Activated T-helper 1 cell treated with anti-CD3 and anti-CD28 coated beads, Interleukin-12 subunit alpha, Interleukin-12 subunit beta, Interleukin-2, Interleukin-4 antibody, amounts not matched to agents 30 ng/mL and 10 ng/mL and 1 ng/mL, durations not matched to agents 14 hours and 24 hours and 36 hours (primary cell): ENCODE measurements around the gene PCSK6. TPM values are rescaled to one million over a fixed set of nuclear protein-coding genes. Genes with fewer than 3 reads are reported as not detected.
"Not testable (repeated sequence)": the region's sequence is repeated elsewhere in the genome, so short reads cannot be mapped to it uniquely, and the experiment has no call there.

Source experiments
- DNase-seq: peaks from one replicate; pipeline ENCODE4 v3.0.0; 2021; ENCODE audit warnings: low spot score
- H3K27ac Mint-ChIP-seq: one replicate; pipeline ENCODE4 v1.8.0; 2021; ENCODE audit warnings: mild to moderate bottlenecking, mixed read lengths
- H3K27me3 Mint-ChIP-seq: one replicate; pipeline ENCODE4 v1.8.0; 2022; ENCODE audit warnings: mild to moderate bottlenecking, moderate library complexity, mixed read lengths; ENCODE audit not compliant: insufficient read depth
- H3K36me3 Mint-ChIP-seq: one replicate; pipeline ENCODE4 v1.8.0; 2021; ENCODE audit warnings: low read depth, mixed read lengths
- H3K4me1 Mint-ChIP-seq: one replicate; pipeline ENCODE4 v1.8.0; 2021; ENCODE audit warnings: low read depth, mixed read lengths
- H3K4me3 Mint-ChIP-seq: one replicate; pipeline ENCODE4 v1.8.0; 2021; ENCODE audit warnings: mild to moderate bottlenecking, moderate library complexity, mixed read lengths
- H3K9me3 Mint-ChIP-seq: one replicate; pipeline ENCODE4 v1.8.0; 2021; ENCODE audit warnings: mixed read lengths
- intact Hi-C: fragments of 100-400 bp; cut with micrococcal nuclease; formaldehyde crosslinking; loops from one replicate; pipeline ENCODE4 v1.15.1; 2024
- total RNA-seq: library from RNA; stranded (reverse); gene quantifications from 2 replicates; pipeline ENCODE4 v1.2.3, GENCODE V29; 2022

The PCSK6 gene
- total RNA-seq, 1 donor from 2014 or later: 3.0 TPM

DNA sequence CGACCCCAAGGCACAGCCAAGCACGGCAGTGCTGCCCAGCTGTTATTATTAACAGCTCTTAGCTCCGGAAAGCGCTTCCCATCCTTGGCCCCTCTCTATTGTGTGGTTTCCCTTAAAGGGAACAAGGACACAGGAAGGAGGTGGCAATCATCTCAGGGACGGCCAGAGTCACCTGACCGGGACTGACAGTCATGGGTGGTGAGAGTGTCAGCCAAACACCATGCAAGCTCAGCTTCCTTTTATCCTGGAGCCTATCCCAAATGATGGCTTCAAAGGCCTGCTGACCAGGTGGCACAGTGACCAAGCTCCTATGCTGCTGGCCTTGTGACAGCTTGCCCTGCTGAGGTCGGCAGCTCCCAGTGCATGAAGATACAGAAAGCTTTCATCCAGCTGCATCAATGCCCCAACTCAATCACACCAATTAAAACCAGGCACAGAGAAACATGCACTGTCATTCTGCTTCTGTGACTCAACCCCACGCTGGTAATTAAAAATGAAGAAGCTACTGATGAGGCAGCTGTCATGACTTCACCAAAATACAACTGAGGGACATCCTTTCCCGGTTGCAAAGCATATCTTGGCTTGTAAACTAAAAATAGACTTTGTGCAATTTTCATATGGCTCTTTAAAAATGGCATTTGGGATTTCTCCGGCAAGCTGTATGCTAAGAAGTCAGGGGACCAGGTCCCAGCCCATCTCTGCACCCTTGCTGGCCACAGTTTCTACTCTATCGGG, 34.0 kb downstream of the PCSK6 start:
- H3K9me3 Mint-ChIP-seq: no peaks in the 10 kb centered on the region
- intact Hi-C loops: no loop called here
- no peaks in the 10 kb centered on the region for H3K36me3 Mint-ChIP-seq
- no peak overlapping the region for H3K4me3 Mint-ChIP-seq
- H3K27me3 Mint-ChIP-seq: peaks cover 5% of the 10 kb centered on the region
- no peak overlapping the region for H3K27ac Mint-ChIP-seq
- DNase-seq: no peak
- H3K4me1 Mint-ChIP-seq: peaks cover 23% of the 10 kb centered on the region

DNA sequence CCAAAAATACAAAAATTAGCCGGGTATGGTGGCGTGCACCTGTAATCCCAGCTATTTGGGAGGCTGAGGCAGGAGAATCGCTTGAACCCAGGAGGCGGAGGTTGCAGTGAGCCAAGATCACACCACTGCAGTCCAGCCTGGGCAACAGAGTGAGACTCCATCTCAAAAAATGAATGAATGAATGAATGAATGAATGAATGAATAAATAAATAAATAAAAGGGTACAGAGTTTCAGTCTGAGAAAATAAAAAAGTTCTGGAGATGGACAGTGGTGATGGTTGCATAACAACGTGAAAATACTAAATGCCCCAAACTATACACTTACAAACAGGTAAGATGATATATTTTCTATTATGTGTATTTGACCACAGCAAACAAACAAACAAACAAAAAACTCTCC, 34.7 kb downstream of the PCSK6 start:
- DNase-seq, H3K27me3 Mint-ChIP-seq, H3K27ac Mint-ChIP-seq, H3K36me3 Mint-ChIP-seq, H3K9me3 Mint-ChIP-seq, H3K4me3 Mint-ChIP-seq, intact Hi-C loops: not testable (repeated sequence)
- peaks cover 16% of the 10 kb centered on the region for H3K4me1 Mint-ChIP-seq

DNA sequence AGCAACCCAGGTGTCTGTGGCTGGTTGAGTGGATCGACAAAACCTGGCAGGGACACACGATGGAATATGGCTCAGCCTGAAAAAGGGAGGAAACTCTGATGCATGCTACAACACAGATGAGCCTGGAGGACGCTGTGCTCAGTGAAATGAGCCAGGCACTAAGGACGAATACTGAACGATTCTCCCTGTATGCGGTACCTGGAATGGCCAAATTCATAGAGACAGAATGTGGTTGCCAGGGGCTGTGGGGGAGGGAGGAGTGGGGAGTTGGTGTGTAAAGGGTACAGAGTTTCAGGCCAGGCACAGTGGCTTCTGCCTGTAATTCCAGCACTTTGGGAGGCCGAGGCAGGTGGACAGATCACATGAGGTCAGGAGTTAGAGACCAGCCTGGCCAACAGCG, 35.1 kb downstream of the PCSK6 start:
- Mint-ChIP-seq H3K4me1 (peaks cover 15% of the 10 kb centered on the region), H3K27me3 (peaks cover 5% of the 10 kb centered on the region), H3K27ac (no peak overlapping the region), H3K9me3 (no peaks in the 10 kb centered on the region), H3K36me3 (no peaks in the 10 kb centered on the region), H3K4me3 (no peak overlapping the region)
- intact Hi-C loops: no loop called here
- no peak for DNase-seq

DNA sequence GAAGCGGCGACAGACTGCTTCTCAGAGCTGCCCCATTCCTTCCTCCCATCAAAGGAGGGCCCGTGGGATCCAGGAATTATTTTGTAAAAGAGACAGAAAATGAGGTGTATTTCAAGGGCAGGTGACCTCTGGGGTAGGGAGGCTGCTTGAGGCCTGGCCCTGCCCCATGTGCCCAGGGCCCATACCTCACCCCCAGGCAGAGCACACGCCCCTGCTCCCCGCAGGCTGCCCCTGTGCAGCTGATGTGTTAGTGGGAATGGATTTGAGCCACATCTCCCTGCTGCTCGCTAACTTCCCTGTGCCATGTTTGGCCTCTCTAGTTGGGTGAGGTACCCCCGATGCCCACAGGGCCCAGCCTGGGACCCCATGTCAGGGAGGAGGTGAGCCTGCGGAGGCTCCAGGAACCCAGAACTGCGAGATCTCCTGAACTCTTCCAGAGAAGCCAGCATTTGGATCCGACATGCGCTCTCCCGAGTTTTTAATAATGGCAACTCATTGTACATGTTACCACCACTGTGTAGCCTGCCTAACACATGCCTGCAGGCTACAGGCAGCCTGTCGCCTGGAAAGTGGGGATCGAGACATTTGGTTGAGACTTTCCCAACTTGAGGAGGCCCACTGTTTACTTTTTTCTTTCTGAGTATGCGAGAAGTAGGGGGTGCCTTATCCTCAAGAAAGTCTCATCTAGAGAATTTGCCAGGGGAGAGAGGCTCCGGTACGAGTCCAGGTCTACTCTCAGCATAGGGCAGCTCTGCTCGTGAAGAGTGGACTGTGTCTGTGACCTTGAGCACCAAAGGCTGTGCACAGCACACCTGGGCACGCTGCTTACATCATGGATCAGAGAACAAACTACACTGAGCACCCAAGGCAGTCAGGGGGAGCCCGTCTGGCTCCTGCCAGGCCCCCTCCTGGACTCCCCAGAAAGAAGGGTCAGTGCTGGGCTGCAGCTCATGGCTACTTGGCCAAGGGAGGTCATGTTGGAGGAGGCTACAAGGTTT, 36.1 kb downstream of the PCSK6 start:
- Mint-ChIP-seq H3K4me3 (no peak overlapping the region), H3K4me1 (peaks cover 15% of the 10 kb centered on the region), H3K36me3 (no peaks in the 10 kb centered on the region), H3K27me3 (peaks cover 4% of the 10 kb centered on the region), H3K9me3 (no peaks in the 10 kb centered on the region), H3K27ac (no peak overlapping the region)
- intact Hi-C loops: no loop called here
- DNase-seq: no peak

DNA sequence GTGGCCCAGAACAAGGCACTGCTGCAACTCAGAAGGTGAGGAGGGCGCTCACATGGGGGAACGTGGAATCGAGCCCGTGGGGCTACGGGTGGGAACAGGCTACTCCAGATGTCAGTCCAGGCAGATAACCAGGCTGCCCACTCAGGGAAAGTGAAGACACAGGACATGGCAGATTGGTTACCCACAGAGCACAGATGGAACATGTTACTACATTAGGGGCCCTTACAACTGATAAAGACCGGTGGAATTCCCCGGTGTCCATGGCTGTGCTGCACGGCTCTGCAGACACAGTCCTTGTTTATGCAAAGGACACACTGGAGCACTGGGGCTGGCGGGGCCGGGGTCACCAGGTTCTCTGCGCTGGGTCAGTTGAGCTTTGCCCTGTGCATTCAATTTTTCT, 36.9 kb downstream of the PCSK6 start:
- no peak overlapping the region for H3K27ac Mint-ChIP-seq
- H3K36me3 Mint-ChIP-seq: no peaks in the 10 kb centered on the region

DNA sequence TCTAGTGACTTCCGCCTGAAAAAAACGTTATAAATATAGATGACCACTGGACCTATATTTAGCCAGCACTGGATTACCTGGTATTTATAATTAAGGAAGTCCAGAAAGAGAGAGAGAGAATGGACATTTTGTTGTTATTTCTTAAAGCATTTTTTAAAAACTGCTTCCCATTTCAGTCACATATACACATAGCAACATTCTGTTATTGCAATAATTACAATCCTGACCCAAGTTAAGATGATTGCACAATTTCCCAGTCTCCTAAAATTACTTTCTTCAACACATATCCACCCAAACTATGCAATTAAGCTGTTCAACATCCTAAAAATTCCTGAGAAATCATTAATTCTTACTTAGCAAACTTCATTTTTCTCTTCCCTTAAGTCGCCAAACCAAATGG, 37.7 kb downstream of the PCSK6 start:
- peaks cover 3% of the 10 kb centered on the region for H3K27me3 Mint-ChIP-seq
- DNase-seq: no peak
- H3K27ac Mint-ChIP-seq: no peak overlapping the region
- H3K9me3 Mint-ChIP-seq: no peaks in the 10 kb centered on the region
- no peak overlapping the region for H3K4me3 Mint-ChIP-seq
- intact Hi-C loops: no loop called here
- no peaks in the 10 kb centered on the region for H3K36me3 Mint-ChIP-seq
- H3K4me1 Mint-ChIP-seq: peaks cover 15% of the 10 kb centered on the region

More for the DNA sequence above, 36.9 kb downstream of the PCSK6 start:
- no peak for DNase-seq
- Mint-ChIP-seq H3K27me3 (peaks cover 3% of the 10 kb centered on the region), H3K4me1 (peaks cover 15% of the 10 kb centered on the region), H3K9me3 (no peaks in the 10 kb centered on the region), H3K4me3 (no peak overlapping the region)
- intact Hi-C loops: no loop called here

DNA sequence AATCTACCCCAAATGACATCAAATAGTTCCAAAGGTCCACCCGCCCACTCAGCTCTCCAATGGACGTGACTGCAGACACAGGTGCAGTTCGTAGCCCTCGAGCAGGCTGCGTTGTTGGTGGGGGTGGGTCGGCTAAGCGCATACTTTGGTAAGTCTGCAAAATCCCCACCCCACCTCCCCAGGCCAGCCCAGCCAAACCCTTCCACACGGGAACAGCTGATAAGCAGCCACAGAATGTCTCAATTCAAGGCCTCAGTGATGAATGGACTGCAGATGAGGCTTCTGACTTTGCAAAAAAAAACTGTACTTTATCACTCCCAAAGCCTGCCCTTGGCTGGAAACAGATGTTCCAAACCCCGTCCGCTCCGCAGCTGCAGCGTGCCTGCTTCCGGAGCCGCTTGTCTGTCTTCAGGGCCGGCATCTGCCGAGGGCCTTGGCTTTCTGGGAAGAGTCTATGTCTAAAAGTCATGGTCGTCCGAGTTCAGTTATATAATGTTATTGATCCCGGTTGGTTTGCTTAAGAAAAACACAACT, 38.2 kb downstream of the PCSK6 start:
- DNase-seq: no peak
- no peaks in the 10 kb centered on the region for H3K9me3 Mint-ChIP-seq
- no peak overlapping the region for H3K4me3 Mint-ChIP-seq
- peaks cover 3% of the 10 kb centered on the region for H3K27me3 Mint-ChIP-seq
- H3K27ac Mint-ChIP-seq: no peak overlapping the region
- no peaks in the 10 kb centered on the region for H3K36me3 Mint-ChIP-seq
- intact Hi-C loops: no loop called here
- H3K4me1 Mint-ChIP-seq: peaks cover 15% of the 10 kb centered on the region

DNA sequence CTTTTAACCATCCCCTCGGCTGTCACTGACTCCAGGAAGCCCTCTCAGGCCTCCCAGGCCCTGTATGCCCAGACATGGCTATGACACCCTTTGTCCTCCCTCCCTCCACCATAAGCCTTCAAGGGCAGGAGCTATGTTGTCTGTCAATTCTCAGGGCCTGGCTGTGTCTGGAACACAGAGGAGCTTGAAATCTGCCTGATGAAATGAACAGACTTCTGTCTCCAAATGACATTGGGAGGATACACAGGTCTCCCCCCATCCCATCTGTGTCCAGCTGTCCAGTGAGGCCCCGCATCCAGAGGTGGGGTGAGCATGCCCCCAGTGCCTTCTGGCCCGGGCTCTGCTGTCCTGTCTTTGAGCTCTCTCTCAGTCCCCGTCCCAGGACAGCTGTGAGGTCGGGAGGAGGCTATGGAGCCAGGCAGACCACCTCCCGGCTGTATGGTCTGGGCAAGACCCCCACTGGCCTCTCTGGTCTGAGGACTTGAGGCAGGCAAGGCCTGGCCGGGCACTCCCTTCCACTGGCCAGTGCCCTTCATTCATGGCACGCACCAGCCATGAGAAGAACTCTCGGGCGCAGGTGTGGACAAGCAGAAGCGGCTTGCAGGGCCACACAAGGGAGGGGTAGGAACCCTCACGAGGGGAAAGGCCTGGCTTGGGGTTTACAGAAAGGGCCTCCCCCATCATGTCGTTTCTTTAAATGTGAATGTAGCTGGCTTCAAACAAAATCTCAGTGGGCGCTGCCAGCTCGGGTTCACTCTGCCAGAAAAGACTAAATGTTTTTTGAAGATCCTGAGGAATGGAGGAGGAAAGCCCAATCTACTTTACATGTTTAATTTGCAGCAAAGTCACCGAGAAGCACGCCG, 38.9 kb downstream of the PCSK6 start:
- no peak for DNase-seq
- no peak overlapping the region for H3K4me3 Mint-ChIP-seq
- H3K9me3 Mint-ChIP-seq: no peaks in the 10 kb centered on the region

DNA sequence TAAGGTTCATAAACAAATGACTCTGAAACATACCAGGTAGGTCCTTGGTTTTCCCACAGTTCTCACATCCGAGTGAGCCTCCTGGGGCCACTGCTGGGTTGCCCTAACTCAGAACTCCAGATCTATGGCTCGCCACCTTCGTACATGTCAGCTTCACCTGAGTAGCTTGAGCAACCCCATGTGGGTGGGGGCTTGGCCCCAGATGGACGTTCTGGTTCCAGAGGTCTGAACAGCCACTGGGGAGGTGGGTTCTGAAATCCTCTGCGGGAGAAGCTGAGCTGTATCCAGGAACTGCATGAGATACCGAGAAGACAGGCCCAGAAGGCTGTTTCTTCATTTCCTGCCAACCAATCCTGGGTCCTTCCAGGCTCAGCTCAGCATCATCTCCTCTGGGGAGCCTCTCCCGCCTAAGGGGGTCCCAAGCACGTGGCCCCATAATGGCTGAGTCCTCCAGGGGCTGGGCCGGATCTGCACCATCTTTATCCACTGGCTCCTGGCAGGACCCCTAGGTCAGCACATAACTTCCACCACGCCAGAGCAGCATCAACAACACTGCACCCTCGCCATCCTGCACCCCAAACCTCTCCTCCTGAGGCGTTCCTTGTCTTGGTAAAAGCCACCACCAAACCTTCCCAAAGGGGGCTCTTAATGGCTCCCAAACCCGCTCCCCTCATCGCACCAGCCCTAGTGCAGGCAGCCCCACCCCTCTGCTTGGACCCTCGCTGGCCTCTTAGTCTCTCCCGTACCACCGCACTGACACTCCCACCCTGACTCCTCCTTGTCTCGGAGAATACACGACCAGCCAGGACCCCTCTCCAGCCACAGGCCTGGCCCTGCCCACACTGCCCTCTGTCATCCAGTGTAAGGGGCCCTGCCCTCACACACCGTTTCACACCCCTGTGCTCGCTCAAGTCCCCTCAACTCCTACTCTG, 39.8 kb downstream of the PCSK6 start:
- Mint-ChIP-seq H3K4me1 (no peaks in the 10 kb centered on the region), H3K27ac (no peak overlapping the region), H3K36me3 (no peaks in the 10 kb centered on the region), H3K4me3 (no peak overlapping the region), H3K27me3 (peaks cover 3% of the 10 kb centered on the region), H3K9me3 (no peaks in the 10 kb centered on the region)
- DNase-seq: no peak
- intact Hi-C loops: no loop called here

More for the DNA sequence above, 38.9 kb downstream of the PCSK6 start:
- intact Hi-C loops: no loop called here
- H3K27me3 Mint-ChIP-seq: peaks cover 3% of the 10 kb centered on the region
- H3K4me1 Mint-ChIP-seq: peaks cover 8% of the 10 kb centered on the region
- no peak overlapping the region for H3K27ac Mint-ChIP-seq
- no peaks in the 10 kb centered on the region for H3K36me3 Mint-ChIP-seq

DNA sequence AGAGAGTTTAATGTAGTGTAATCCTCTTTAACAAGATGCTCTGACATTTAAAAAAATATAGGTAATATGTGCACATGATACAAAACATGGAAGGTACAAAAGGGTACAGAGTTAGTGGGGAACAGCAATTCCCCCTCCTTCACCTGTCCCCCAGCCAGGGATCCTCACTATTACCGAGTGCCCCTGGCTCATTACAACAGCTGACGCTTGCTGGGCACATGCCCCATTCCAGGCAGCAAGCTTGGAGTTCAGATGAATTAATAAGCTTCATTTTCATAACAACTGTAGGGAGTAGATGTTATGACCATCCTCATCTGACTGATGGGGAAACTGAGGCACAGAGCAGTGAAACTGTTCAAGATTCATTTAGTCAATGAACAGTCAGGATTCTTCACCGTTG, 41.2 kb downstream of the PCSK6 start:
- no peaks in the 10 kb centered on the region for H3K36me3 Mint-ChIP-seq
- no peaks in the 10 kb centered on the region for H3K9me3 Mint-ChIP-seq
- no peak for DNase-seq
- intact Hi-C loops: no loop called here
- H3K4me1 Mint-ChIP-seq: no peaks in the 10 kb centered on the region
- H3K4me3 Mint-ChIP-seq: no peak overlapping the region
- no peak overlapping the region for H3K27ac Mint-ChIP-seq
- no peaks in the 10 kb centered on the region for H3K27me3 Mint-ChIP-seq

DNA sequence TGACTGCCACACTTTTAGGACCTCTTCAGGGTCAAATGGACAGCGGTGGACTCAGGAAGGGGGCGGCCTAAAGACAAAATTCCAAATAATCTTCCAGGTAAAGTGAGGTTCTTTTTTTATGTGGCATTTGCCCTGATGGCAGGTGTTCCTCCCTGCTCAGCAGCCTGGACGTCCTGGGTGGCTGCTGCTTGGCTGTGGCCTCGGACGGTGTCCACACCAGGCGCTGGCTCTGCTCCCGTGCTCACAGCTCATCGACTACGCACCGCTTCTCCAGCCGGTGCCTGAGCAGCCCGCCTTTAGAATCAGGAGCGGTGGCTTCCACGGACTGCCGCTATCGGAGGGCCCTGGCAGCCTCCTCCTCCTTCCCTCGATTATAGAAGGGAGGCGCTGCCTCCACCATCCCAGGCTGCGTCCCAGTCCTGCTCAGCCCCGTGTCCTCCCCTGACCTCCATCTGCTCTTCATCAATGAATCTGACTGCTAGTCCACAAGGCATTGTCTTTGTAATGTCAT, 41.9 kb downstream of the PCSK6 start:
- no peaks in the 10 kb centered on the region for H3K9me3 Mint-ChIP-seq
- intact Hi-C loops: no loop called here

More for the DNA sequence above, 41.9 kb downstream of the PCSK6 start:
- no peaks in the 10 kb centered on the region for H3K4me1 Mint-ChIP-seq
- DNase-seq: no peak
- no peak overlapping the region for H3K4me3 Mint-ChIP-seq
- no peaks in the 10 kb centered on the region for H3K36me3 Mint-ChIP-seq
- H3K27ac Mint-ChIP-seq: no peak overlapping the region
- no peaks in the 10 kb centered on the region for H3K27me3 Mint-ChIP-seq
